NCI-H2107 treated with DMSO at 0.1 percent for 48 hours (cell line): ENCODE measurements around the gene SMIM41.

ENCODE experiments used
- DNase-seq: peaks from one replicate; lab custom pipeline; 2025; ENCODE audit not compliant: unreplicated experiment; lab: John Stamatoyannopoulos, UW

SMIM41 gene

DNA sequence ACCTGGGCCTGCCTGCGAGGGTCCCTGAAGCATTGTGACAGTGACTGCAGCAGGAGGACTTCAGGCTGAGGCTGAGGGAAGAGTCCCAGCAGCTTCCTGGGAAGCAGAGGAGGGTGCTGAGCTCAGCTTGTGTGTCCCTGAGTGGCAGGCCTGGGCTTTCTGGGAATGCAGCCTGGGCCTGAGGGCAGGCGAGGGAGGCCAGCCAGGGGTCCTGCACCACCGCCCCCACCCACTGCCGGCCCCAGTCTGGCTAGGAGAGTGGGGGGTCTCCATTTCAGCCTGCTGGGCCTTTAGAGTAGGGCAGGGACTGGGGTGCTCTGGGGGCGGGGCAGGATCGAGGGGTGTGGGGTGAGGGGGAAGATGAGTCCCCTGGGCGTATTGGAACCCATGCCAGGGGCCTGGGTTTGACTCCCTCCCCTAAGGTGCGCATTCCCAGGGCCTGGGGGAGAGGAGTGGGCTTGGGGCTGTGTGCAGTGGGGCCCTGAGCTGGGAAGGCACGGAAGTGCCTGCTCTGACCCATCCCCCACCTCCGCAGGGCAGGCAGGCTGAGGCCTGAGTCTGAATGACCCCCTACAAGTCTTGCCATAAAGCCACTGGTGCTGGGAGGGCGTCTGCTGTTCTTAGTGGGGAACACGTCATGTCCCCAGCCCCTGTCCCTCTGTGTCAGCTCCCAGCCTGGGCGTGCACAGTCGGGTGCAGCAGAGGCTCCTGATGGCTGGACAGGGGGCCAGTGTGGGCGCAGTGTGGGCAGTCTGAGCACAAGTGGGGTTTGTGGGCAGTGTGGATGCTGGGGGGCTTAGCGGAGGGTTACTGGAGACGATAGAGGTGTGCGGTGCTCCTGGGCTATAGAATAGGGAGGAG lies 66.0 kb downstream of the SMIM41 start:
- no peak for DNase-seq

DNA sequence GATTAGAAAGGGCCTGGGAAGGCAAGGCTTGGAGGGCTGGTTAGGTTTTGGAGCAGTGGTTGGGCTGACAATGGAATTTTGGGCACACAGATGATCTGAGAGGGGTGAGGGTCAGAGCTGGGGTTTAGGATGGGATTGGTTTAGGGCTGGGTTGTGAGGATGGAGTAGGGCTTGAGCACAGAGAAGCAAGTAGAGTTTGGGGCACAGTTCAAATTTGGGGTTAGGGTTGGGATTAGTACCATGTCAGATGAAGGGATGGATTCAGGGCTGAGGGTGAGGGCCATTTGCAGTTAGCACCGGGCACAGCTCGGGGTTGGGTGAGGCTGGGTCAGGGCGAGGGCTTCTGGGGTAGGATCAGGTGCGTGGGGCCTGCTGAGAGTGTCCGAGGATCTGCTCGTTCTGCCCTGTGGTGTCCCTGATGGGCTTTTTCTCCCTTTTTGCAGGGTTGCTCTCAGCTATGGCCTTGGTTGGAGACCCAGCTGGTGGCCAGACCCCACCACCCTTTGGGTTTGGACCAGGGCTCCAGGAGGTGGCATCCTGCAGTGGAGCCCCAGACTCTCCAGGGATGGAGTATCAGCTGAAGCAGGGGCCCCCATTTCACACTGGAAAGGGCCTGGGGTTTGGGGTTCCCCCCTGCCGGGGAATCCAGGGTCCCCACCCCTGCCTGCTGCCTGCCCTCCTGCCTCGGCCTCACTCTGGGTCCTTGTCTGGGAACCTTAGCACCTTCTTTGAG lies 66.8 kb downstream of the SMIM41 start:
- DNase-seq = no peak

DNA sequence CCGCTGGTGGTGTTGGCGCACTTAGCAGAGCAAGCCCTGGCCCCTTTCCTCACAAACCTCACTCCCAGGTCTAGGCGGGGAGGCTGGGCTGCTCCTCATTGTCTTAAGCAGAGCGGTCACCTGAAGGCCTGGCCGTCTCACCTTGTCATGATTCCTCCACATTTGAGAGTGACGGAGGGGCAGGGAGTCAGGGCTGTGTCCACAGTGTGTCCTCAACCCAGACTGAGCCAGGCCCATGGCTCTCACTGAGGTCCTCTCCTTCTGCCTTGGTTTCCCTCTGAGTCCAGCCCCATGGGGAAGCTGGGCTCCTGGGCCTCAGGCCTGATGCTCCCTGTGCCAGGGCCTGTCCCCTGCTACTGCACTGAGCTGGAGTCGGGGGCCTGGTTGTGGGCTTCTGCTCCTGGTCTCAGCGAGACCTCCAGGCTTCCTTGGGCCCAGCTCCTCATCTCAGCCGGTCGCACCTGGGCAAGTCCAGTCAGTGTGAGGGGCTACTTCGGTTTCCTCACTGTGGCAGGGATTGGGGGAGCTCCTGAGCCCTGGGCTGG lies 67.4 kb downstream of the SMIM41 start:
- no peak for DNase-seq

DNA sequence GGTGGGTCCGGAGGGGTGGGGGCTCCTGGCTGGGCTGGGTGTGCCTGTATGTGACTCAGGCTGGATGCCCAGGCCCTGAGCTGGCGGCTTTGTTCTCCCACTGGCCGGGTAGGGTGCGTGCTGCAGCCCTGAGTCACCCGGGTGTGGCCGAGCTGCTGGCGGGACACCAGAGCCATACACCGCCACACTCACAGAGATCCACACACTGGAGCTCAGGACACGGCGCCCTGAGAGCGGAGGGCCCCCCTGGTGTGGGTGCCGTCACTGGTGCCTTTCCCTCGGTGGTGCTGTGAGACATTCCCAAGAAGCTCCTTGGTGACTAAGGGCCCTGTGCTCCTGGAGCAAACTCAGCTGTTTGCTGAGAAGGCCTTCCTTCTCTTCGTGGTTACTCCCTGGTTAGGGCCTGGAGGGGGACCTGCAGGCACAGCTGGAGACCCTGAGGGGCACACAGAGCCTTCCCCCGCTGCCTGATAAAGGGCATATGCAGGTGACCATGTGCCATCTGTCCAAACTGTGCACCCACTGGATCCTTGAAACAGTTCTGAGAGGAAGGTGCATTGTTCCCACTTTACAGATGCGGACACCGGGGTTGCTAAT lies 68.0 kb downstream of the SMIM41 start:
- no peak for DNase-seq

DNA sequence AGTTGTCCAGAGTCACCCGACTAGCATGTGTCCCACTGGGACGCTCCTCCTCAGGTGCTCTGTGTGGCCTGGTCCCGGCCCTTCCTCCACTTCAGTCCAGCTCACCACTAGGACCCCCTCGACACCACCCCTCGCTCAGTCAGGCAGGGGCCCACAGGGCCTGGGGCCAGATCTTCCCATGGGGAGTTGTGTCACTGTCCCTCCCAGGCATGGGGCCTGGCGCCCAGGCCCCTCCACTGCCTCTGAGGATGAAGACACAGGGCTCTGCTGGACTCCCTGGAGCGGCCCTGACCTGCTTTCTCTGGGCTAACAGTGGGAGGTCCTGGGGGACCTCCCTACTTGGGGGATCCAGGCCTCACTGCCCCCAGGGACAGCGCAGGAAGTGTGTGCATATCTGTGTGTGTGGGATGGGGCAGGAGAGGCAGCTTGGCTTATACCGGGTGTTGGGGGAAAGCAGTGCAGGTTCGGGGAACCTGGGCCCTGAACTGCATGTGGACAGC lies 68.5 kb downstream of the SMIM41 start:
- no peak for DNase-seq

DNA sequence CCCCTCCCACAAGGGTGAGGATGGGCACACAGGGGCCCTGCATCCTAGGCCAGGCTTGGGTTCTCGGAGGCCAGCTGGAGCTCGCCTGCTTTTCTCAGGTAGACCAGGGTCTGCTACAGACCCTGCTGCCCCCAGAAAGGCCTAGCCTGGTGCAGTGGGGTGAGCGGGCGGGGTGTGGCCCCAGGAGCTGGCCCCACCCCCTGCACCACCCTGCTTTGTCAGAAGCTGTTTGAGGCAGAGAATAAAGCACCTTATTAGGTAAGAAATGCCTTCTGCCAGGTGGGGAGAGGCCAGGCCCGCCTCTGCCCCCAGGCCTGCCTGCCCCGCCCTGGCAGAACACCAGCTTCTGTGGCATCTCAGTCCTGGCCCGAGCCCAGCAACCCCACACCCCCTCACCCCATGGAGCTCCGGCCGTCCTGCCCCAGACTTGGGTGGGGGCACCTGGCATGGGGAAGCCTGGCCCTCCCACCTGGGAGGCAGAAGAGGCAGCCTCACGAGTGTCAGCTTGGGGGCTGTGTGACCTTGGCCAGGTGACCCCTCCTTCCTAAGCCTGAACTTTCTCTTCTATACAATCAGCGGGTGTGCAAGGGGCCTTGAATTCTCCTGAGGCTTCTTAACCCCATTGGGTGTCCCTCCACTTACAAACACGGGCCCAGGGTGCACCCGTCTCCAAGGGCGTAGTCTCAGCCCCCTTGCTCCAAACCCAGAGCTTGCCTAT lies 69.1 kb downstream of the SMIM41 start:
- DNase-seq = no peak

DNA sequence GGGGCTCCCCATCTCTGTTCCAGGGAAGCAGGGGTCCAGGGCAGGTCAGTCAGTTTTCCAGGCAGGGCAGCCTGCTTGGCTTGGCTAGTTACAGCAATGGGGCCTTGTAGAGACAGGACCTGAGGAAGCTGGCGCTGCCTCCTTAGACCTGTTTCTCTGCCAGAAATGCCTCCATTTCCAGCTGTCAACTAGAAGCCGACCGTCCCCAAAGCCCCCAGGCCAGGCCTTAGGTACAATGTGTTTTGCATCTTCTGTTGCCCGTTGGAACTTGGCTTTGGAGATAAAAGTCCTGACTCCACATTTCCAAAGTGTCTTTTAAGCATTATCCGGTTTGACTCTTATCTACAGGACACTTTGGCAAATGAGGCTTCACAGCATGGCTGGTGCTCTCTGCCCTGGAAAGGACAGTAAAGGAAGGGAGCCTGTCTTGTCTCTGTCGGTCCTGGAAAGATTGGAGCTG lies 69.7 kb downstream of the SMIM41 start:
- DNase-seq = no peak

DNA sequence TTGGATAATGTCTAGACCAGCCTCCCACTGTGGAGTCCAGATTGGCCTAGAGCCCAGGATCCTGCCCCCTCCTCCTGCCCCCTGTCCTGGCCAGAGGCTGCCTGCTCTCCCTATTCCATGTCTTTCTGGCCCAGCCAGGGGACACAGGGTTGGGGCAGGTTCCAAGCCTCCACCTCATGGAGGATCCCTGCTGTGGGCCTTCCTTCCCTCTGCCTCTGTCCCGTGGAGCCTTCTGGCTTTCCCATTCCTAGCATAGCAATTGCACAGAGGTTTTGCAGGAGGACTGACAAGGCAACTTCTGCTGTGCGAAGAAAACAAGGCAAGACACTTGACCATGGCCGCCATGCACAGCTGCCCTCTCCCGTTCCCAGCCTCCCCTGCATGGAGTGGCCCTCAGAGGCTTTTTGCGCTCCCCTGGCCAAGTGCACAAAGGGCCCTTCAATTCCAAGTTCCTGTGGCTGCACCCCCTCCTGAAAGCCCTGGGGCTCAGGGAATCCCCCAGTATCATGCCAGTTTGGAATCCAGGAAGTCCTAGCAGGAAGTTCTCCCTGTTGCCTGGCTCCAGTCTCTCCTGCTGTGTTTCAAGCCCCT lies 70.2 kb downstream of the SMIM41 start:
- no peak for DNase-seq

DNA sequence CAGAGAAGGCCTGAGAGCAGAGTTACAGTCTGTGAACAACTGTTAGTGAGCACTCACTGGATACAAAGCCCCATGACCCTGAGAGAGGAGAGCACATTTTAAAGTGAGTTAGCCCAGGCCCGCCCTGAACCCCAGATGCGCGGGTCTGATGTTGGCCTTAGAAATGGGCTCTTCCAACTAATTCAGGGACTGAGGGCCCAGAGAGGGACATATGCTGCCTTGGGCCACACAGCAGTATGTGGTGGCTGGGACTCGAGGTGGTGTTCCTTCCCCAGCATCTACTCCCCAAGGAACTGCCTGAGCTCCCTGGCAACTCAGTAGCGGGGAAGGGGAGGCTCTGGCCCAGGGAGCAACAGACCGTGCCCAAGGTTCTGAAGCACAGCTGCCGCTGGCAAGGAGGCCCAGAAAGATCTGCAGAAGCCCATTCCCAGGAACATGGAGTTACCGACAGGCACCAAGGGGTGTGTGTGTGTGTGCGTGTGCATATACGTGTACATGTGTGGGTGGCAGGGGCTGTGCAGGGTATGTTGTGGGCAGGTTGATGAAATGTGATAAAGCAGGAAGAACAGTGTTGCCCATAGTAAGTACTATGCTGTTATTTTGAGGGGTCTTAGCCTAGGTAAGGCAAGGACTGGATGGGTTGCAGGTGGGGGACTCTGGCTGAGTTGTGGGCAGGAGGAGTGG lies 71.8 kb downstream of the SMIM41 start:
- no peak for DNase-seq

DNA sequence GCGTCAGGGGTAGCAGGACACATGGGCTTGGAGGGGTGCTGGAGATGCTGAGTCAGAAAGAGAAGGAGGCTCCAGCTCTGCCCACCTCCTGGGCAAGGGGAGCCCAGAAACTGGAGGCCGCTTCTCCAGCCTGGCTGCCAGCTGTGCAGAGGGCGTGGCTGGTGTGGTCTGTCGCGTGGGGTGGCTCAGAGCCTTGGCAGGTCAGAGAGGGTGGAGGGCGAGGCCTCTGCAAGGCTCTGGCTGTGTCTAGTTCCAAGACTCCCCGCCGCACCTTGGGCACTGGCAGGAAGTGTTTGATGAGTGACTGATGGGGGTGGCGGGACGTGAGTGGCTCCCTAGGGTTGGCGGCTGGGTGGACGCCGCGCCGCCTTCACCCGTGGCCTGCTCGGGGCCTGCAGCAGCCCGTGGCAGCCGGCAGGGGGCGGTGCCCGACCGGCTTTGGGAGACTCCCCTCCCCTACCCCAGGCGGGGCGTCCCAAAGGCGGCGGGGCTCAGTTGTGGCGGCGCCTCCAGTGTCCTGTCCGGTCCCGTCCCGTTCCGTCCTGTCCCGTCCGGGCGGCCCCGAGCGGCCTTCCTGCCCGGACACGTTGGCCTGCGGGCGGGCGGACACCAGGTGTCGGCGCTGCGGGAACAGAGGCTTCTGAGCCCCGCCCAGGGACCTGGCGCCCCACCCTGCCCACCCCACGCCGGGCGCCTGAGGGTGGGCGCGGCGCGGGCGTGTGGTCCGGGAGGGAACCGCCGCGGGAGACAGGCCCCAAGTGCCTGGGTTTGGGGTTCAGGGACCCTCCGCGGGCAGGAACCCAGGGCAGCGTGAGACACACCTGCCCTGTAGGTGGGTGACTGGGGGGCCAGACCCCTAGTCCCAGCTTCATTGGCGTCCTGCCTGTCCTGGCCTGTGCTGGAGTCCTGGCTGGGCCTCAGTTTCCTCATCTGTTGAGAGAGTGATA lies 72.6 kb downstream of the SMIM41 start:
- no peak for DNase-seq

DNA sequence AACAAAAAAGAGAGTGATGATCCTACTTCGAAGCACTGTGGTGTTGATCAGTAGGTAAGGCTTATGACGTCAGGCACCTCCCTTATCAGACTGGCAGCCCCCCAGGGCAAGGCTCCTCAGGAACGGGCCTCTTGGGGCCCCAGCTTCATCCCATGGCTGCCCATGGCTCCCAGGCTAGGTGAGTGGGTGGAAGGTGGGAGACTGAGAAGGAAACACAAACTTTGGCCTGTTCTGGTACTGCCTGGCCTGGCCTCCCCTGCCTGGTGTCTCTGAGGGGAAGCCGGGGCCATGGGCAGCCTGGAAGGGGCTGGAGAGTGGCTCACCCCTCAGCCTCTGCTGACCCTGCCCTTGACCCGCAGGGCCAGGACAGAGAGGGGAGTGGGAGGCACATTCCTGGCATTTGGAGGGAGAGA lies 73.4 kb downstream of the SMIM41 start:
- no peak for DNase-seq

DNA sequence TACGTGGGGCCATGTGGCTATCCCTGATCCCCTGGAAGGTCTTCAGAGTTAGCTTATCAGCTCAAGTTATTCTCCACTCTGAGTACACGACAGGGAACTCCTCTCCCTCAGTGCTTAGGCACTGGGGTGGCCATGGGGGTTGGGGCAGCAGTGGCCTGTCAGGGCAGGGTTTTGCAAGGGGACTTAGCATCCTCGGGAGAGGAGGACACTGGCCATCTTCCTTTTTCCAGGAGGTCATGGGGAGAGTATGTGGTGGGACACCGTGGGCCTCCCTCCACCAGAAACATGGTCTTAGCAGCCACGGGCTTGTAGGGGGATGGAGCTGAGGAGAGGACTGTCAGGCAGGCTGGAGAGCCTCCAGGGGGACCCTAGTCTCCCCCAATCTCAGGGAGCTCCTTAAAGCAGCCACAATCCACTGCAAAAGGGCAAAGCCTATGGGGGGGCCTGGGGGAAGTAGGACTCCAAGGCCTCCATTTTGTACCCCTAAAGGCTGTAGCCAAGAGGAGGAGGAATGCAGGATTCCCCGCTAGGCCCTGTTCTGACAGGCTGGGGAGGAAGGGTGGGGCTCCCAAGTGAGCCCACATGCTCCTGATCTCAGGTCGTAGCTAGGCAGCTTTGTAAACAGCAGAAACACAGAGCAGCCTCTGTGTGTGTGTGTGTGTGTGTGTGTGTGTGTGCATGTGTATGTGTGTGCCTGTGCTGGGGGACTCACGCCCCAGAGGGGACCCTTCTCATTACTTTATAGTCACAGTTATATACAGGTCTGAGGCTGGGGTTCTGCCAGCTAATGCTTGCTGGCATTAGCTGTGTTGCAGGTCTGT lies 75.8 kb downstream of the SMIM41 start:
- no peak for DNase-seq

DNA sequence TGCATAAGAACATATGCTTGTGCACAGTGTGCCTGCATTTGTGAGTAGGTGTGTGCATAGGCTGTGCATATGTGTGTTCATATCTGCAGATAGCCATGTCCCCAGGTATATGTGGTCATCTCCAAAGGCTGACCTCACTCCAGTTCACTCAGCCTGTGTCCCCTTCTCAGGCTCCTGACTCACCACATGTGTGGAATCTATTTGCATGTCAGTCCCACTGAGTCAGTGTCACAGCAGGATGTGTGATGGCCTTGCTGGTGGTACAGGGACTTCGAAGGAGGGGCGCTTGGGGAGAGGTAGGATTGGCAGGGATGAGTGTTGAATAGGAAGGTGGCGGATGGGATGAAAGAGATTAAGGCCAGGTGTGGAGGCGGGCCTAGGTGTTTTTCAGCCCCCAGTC lies 76.8 kb downstream of the SMIM41 start:
- no peak for DNase-seq

DNA sequence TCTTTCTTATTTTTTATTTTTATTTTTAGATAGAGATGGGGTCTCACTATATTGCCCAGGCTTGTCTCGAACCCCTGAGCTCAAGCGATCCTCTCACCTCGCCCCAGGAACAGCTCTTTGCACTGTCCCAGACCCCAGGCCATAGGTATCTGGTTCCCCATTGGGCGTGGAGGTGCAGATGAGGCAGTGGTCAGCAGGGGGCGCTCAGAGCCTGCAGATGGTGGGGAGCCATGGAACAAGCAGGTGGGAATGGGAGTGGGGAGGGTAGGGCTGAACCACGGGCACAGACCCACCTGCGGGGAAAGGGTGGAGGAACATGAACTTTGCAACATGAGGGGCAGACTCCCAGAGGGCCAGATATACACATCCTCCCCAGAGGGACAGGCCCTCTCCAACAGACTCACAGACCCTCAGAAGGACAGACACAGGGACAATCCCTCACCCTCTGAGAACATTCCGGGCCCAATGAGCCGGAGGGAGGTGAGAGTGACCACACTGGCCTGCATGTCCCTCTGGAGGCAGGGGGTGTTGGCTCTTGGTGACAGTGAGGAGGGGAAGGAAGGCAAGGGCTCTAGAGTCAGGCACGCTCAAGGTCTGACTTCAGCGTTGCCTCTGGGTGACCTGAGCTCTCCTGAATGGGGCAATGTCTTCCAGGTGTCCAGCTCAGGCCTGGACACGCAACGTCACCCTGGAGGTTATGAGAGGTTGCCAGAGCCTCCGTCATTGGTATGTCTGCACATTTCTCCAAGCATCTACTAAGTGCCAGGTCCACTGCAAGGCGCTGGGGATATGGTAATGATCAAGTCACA lies 77.5 kb downstream of the SMIM41 start:
- peak; percentile 62 for DNase-seq

DNA sequence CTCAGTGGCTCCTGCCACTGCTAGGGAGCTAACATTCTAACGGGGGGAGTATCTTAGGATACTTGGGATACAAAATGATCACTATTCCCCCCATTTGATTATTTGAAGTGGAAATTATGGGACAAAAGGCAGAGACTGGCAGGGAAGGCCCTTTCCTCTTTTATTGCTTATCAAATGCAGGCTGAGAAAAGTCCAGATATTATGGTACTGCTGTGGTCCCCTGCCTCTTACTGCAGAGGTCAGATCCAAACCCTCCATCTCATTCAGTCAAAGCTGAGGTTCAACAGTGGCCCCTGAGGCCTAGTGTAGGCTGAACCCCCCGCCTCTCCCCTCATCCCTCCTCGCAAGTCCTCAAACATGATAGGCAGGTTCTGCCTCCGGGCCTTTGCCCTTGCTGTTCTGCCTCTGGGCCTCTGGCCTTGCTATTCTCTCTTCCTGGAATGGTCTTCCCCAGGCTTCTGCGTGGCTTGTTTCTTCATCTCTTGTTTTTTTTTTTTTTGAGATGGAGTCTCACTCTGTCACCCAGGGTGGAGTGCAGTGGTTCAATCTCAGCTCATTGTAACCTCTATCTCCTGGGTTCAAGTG lies 78.2 kb downstream of the SMIM41 start:
- no peak for DNase-seq
